HepG2 (cell line): ENCODE data around the gene TOMM40L. TPM values are rescaled to one million over a fixed set of nuclear protein-coding genes. Genes with fewer than 3 reads are reported as not detected.

Experiments
- AGO1 ChIP-seq: fragments of 200-400 bp; formaldehyde crosslinking; IDR thresholded peaks from 2 replicates; pipeline ENCODE4 v1.6.1; 2017; ENCODE audit warnings: mild to moderate bottlenecking, low read depth, low read length, moderate library complexity; ENCODE audit not compliant: poor library complexity, severe bottlenecking
- BRD4 ChIP-seq: sonication (generic); formaldehyde crosslinking; IDR thresholded peaks from 2 replicates; pipeline ENCODE4 v1.4.0; 2020; ENCODE audit warnings: missing genetic modification reagents
- CBX5 ChIP-seq: sonication (generic); formaldehyde crosslinking; IDR thresholded peaks from 2 replicates; pipeline ENCODE4 v1.4.0; 2020; ENCODE audit warnings: missing genetic modification reagents, borderline replicate concordance
- KAT8 ChIP-seq: IDR thresholded peaks from 2 replicates; pipeline ENCODE4 v1.6.1; 2016; ENCODE audit warnings: missing genetic modification reagents, missing compliant biosample characterization
- KLF15 ChIP-seq: sonication (generic); formaldehyde crosslinking; IDR thresholded peaks from 2 replicates; pipeline ENCODE4 v1.8.1; 2023; ENCODE audit warnings: borderline replicate concordance, mild to moderate bottlenecking, inconsistent platforms, missing genetic modification reagents, mixed read lengths
- NFRKB ChIP-seq: fragments of 450-650 bp; IDR thresholded peaks from 2 replicates; pipeline ENCODE4 v1.6.1; 2017
- REST ChIP-seq, 2 experiments: IDR thresholded peaks; 2 replicates each; pipeline ENCODE4 v1.6.1; 2011 to 2012; ENCODE audit warnings: low read length in 2 of 2, borderline replicate concordance in 1 of 2, low read depth in 1 of 2, mild to moderate bottlenecking in 1 of 2, moderate library complexity in 1 of 2
- SNAI1 ChIP-seq: sonication (generic); formaldehyde crosslinking; IDR thresholded peaks from 2 replicates; pipeline ENCODE4 v1.5.0; 2020; ENCODE audit warnings: mild to moderate bottlenecking, missing genetic modification reagents, borderline replicate concordance
- SNAPC2 ChIP-seq: sonication (generic); formaldehyde crosslinking; IDR thresholded peaks from 2 replicates; pipeline ENCODE4 v1.8.1; 2022; ENCODE audit warnings: mild to moderate bottlenecking, missing genetic modification reagents
- SNRNP70 ChIP-seq: fragments of 200-400 bp; formaldehyde crosslinking; IDR thresholded peaks from 2 replicates; pipeline ENCODE4 v1.6.1; 2017; ENCODE audit warnings: mild to moderate bottlenecking, low read depth, low read length, moderate library complexity
- TOE1 ChIP-seq: sonication (generic); formaldehyde crosslinking; IDR thresholded peaks from 2 replicates; pipeline ENCODE4 v1.4.0; 2020; ENCODE audit warnings: mild to moderate bottlenecking, missing genetic modification reagents
- YEATS4 ChIP-seq: sonication (generic); formaldehyde crosslinking; IDR thresholded peaks from 2 replicates; pipeline ENCODE4 v1.4.0; 2020; ENCODE audit warnings: missing genetic modification reagents, borderline replicate concordance
- ZBTB37 ChIP-seq: sonication (generic); formaldehyde crosslinking; IDR thresholded peaks from 2 replicates; pipeline ENCODE4 v1.4.0; 2020; ENCODE audit warnings: mild to moderate bottlenecking, missing genetic modification reagents
- ZC3H4 ChIP-seq: sonication (generic); formaldehyde crosslinking; IDR thresholded peaks from 2 replicates; pipeline ENCODE4 v1.4.0; 2020; ENCODE audit warnings: missing genetic modification reagents, borderline replicate concordance
- ZNF296 ChIP-seq: sonication (generic); formaldehyde crosslinking; conservative IDR thresholded peaks from 2 replicates; pipeline ENCODE4 v1.5.0; 2020; ENCODE audit warnings: mild to moderate bottlenecking, missing genetic modification reagents
- ZNF343 ChIP-seq: sonication (generic); formaldehyde crosslinking; IDR thresholded peaks from 2 replicates; pipeline ENCODE4 v1.4.0; 2020; ENCODE audit warnings: mild to moderate bottlenecking, missing genetic modification reagents
- ZNF432 ChIP-seq: sonication (generic); formaldehyde crosslinking; IDR thresholded peaks from 2 replicates; pipeline ENCODE4 v1.5.0; 2020; ENCODE audit warnings: missing genetic modification reagents, mild to moderate bottlenecking, borderline replicate concordance
- ZNF563 ChIP-seq: sonication (generic); formaldehyde crosslinking; IDR thresholded peaks from 2 replicates; pipeline ENCODE4 v1.8.0; 2022; ENCODE audit warnings: mild to moderate bottlenecking, moderate library complexity, missing genetic modification reagents
- ZNF569 ChIP-seq: sonication (generic); formaldehyde crosslinking; IDR thresholded peaks from 2 replicates; pipeline ENCODE4 v1.5.0; 2020; ENCODE audit warnings: mild to moderate bottlenecking, missing genetic modification reagents, moderate library complexity, borderline replicate concordance
- ZNF629 ChIP-seq: sonication (generic); formaldehyde crosslinking; conservative IDR thresholded peaks from 2 replicates; pipeline ENCODE4 v1.5.0; 2020; ENCODE audit warnings: missing genetic modification reagents
- ZNF660 ChIP-seq: sonication (generic); formaldehyde crosslinking; IDR thresholded peaks from 2 replicates; pipeline ENCODE4 v1.5.1; 2020; ENCODE audit warnings: mild to moderate bottlenecking, low read depth, missing genetic modification reagents, borderline replicate concordance
- ZNF839 ChIP-seq: sonication (generic); formaldehyde crosslinking; IDR thresholded peaks from 2 replicates; pipeline ENCODE4 v1.4.0; 2020; ENCODE audit warnings: missing genetic modification reagents, mild to moderate bottlenecking, borderline replicate concordance
- polyA plus RNA-seq, 8 experiments: library from polyadenylated mRNA; depleted of rRNA in 3 of 8; stranded (reverse) in 7 of 8; unstranded in 1 of 8; fragments of >200 nt; fragmentation: Illumina TruSeq in 4 of 8; extraction: Trizol in 4 of 8; gene quantifications; 2 replicates each; pipeline versions ENCODE4 v1.2.1 to v1.2.3, GENCODE V29; 2011 to 2016; ENCODE audit warnings: low read depth in 4 of 8, missing spikeins in 1 of 8, mixed read lengths in 1 of 8; ENCODE audit not compliant: insufficient read depth in 1 of 8
- total RNA-seq, 5 experiments: library from RNA; depleted of rRNA; stranded (reverse); fragments of >200 nt; fragmentation: Illumina TruSeq; extraction: Trizol; gene quantifications; 2 replicates each; pipeline ENCODE4 v1.2.3, GENCODE V29; 2016; ENCODE audit warnings: low read depth in 1 of 5

TOMM40L gene
- total and polyA plus RNA-seq, 2 of the 13 experiments (the other 11 are each of a cell fraction or from before 2014, with no cell fraction given): 14.1 to 26.2 TPM

DNA sequence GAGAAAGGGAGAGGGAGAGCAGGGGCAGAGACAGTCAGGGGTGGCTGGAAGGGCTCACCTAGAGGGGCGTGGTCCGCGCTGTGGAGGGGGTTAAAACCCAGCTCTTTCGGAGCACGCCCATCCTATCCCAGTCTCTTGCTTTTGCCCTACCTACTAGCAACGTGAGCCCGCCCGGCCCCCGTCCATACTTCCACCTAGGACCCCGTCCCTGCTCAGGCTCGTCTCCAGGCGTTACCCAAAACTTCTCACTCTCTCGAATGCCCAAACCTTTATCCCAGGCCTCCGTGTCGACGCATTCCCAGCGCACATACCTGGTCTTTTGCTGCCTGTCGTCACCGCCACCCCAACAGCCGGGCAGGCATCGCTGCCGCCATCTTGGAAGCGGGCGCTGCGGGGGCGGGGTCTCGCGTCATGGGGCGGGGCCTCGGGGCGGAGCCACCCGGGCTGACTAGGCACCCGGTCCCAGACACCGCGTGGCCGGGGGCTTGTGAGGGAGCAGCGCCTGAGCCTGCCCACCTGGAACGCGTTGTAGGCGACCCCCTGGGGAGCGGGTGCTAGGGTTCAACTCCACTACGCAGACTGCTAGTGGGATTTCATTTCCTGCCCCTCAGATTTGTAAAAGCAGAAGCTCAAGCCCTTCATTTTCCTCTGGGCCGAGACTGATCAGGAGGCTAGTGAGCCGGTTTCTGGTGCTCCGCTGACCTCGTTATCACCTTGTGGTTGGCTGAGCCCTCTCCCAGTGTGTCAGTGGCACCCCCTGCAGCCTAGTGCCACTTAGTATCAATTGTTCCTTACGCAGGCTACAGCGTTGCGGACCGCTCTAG lies 48.5 kb upstream of the TOMM40L start, which contains the start of gene B4GALT3 (continued):
- no peak; the same call in 1 of the 2 replicates for TF ChIP-seq TOE1 (CRISPR knock-in tag)
- peak; percentile 94 for TF ChIP-seq YEATS4
- no peak; the same call in 1 of the 2 replicates for TF ChIP-seq KLF15 (CRISPR knock-in tag)
- TF ChIP-seq ZC3H4 (CRISPR knock-in tag): peak; percentile 69; the same call in 1 of the 2 replicates
- peak; percentile 98 for TF ChIP-seq SNAI1
- no peak for TF ChIP-seq NFRKB
- peak in 1 of 2 experiments; percentile 22; a peak in 1 of 4 replicates for TF ChIP-seq REST (IDR thresholded peaks at IDR 0.05; ENCODE audit: borderline replicate concordance in 1 of 2, low read depth in 1 of 2, low read length in 2 of 2)
- peak; percentile 81 for TF ChIP-seq KAT8
- peak; percentile 61; the same call in 1 of the 2 replicates for TF ChIP-seq CBX5 (CRISPR knock-in tag)
- TF ChIP-seq ZNF839 (CRISPR knock-in tag): no peak; the same call in 1 of the 2 replicates
- no peak for TF ChIP-seq SNRNP70
- TF ChIP-seq ZBTB37: no peak
- TF ChIP-seq BRD4 (CRISPR knock-in tag): peak; percentile 67; the same call in 1 of the 2 replicates
- TF ChIP-seq SNAPC2 (CRISPR knock-in tag): peak; percentile 53; the same call in 1 of the 2 replicates
- TF ChIP-seq ZNF569: no peak
- no peak for TF ChIP-seq ZNF660 (CRISPR knock-in tag)
- 0 out of 2 replicates have a peak, but pooled peaks have one; percentile 41 for TF ChIP-seq ZNF563 (CRISPR knock-in tag)
- TF ChIP-seq ZNF629: no peak
- TF ChIP-seq ZNF343 (CRISPR knock-in tag): peak; percentile 88; the same call in 1 of the 2 replicates
- peak; percentile 53; the same call in 1 of the 2 replicates for TF ChIP-seq ZNF432 (CRISPR knock-in tag)
- TF ChIP-seq AGO1: peak; percentile 43
- TF ChIP-seq ZNF296 (CRISPR knock-in tag): peak; percentile 49; the same call in 1 of the 2 replicates
